Lower lobe of right lung (tissue), 2 donors: ENCODE results near the gene PGBD5. TPM values are rescaled to one million over a fixed set of nuclear protein-coding genes. Genes with fewer than 3 reads are reported as not detected.

Experiments used
- ATAC-seq, 2 donors: fragments of 200-7000 bp; cut with Tn5 transposase; one replicate each; pipeline ENCODE4 v1.9.1; 2020 to 2022; ENCODE audit warnings: mild to moderate bottlenecking in 2 of 2, moderate library complexity in 2 of 2
- DNase-seq: peaks from one replicate; pipeline ENCODE4 v3.0.0-alpha.2; 2020
- H3K27ac ChIP-seq: fragments of 200-600 bp; one replicate; pipeline ENCODE4 v1.8.0; 2022
- H3K27me3 ChIP-seq: fragments of 200-600 bp; one replicate; pipeline ENCODE4 v1.8.0; 2022; ENCODE audit warnings: low read depth
- H3K36me3 ChIP-seq: fragments of 200-600 bp; one replicate; pipeline ENCODE4 v1.8.0; 2022; ENCODE audit warnings: mild to moderate bottlenecking
- H3K4me1 ChIP-seq: fragments of 200-600 bp; one replicate; pipeline ENCODE4 v1.8.0; 2022
- H3K4me3 ChIP-seq: fragments of 200-600 bp; one replicate; pipeline ENCODE4 v1.8.0; 2022; ENCODE audit warnings: mild to moderate bottlenecking
- H3K9me3 ChIP-seq: fragments of 200-600 bp; one replicate; pipeline ENCODE4 v1.8.0; 2022
- intact Hi-C: fragments of 100-400 bp; cut with DNase I; formaldehyde crosslinking; loops from one replicate; pipeline ENCODE4 v1.11.0; 2022
- total RNA-seq: library from RNA; stranded (reverse); fragmentation: NEBNext Ultra II Directional; extraction: Animal tissue kit (Norgen Biotek cat#: 25700); gene quantifications from one replicate; pipeline ENCODE4 v1.2.1, GENCODE V29; 2021
- TF ChIP-seq, protein P1 (sequence below): fragments of 200-600 bp; IDR thresholded peaks from one replicate; pipeline ENCODE4 v1.8.0; 2022; ENCODE audit warnings: antibody characterized with exemption, mild to moderate bottlenecking
- donor health status: DM: no; HTN: yes; CAD: no; lungs with severe emphysema.

Gene PGBD5
- total RNA-seq, 1 donor from 2014 or later = 2.3 TPM

DNA sequence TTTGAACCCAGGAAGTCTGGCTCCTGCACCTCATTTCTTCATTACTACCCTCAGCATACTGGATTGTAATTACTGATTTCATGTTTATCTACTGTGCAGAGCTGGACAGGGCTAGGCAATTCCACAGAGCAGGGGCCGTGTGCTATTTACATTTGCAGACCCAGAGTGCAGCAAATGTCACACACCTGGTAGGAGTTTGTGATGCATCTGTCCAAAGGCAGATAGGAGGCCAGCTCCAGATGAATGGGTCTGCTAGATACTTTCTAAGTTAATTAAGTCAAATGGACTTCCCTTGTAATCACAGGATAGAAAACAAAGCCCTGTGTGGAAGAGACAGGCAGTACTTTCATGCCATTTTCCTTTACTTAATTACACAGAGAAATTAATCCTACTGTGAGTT, 46.2 kb downstream of the PGBD5 start:
- TF ChIP-seq, protein P1, sequence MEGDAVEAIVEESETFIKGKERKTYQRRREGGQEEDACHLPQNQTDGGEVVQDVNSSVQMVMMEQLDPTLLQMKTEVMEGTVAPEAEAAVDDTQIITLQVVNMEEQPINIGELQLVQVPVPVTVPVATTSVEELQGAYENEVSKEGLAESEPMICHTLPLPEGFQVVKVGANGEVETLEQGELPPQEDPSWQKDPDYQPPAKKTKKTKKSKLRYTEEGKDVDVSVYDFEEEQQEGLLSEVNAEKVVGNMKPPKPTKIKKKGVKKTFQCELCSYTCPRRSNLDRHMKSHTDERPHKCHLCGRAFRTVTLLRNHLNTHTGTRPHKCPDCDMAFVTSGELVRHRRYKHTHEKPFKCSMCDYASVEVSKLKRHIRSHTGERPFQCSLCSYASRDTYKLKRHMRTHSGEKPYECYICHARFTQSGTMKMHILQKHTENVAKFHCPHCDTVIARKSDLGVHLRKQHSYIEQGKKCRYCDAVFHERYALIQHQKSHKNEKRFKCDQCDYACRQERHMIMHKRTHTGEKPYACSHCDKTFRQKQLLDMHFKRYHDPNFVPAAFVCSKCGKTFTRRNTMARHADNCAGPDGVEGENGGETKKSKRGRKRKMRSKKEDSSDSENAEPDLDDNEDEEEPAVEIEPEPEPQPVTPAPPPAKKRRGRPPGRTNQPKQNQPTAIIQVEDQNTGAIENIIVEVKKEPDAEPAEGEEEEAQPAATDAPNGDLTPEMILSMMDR = no peak
- DNase-seq (no peak), ATAC-seq (no peak)
- Histone ChIP-seq H3K36me3 (no peaks in the 10 kb centered on the region), H3K4me3 (no peak overlapping the region), H3K27ac (no peak overlapping the region), H3K9me3 (peaks cover 9% of the 10 kb centered on the region), H3K4me1 (peaks cover 7% of the 10 kb centered on the region), H3K27me3 (no peaks in the 10 kb centered on the region)
- intact Hi-C loops = no loop called here

DNA sequence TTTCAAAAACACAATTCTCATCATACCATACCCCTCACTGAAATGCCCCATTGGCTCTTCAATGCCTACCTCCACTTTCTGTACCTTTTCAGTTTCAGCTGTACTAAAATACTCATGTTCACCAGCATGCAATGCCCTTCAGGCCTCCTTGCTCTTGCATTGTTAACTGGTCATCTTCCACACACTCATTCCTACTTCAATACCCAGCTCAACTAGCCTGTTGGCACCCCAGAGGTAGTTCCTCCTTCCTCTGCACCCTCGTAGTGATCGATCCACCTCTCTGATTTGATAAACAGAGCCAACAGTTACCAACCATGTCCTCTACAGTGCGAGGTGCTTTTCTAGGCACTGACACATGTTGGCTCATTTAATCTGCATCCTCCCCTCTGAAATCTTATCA, 46.7 kb downstream of the PGBD5 start:
- no peaks in the 10 kb centered on the region for H3K36me3 ChIP-seq
- ATAC-seq = no peak
- TF ChIP-seq, protein P1 = no peak
- H3K27ac ChIP-seq = no peak overlapping the region
- peaks cover 9% of the 10 kb centered on the region for H3K9me3 ChIP-seq
- H3K27me3 ChIP-seq = no peaks in the 10 kb centered on the region
- no peak for DNase-seq
- H3K4me3 ChIP-seq = no peak overlapping the region
- H3K4me1 ChIP-seq = peaks cover 7% of the 10 kb centered on the region
- intact Hi-C loops = no loop called here

DNA sequence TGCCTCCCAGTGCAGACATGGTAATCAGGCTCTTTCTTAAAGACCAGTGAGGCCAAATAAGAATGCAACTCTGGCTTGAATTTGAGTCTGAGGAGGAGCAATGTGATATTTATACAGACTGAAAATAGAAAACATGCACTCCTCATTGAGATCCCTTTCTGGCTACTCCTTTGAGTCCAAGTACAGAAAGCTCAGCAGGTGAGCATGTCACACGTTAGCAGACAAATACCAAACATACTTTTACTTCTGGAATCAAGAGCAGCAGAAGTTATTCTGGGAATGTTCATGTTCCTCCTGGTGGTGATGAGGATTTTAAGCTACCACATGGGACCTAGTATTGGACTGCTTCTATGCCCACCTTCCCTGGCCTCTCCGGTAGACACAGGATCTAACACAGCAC, 48.3 kb downstream of the PGBD5 start:
- H3K36me3 ChIP-seq = no peaks in the 10 kb centered on the region
- H3K9me3 ChIP-seq = peaks cover 9% of the 10 kb centered on the region
- no peak for DNase-seq
- H3K27me3 ChIP-seq = no peaks in the 10 kb centered on the region
- H3K27ac ChIP-seq = no peak overlapping the region
- TF ChIP-seq, protein P1 = no peak
- no peak overlapping the region for H3K4me3 ChIP-seq
- no peak for ATAC-seq
- peaks cover 7% of the 10 kb centered on the region for H3K4me1 ChIP-seq
- intact Hi-C loops = no loop called here

DNA sequence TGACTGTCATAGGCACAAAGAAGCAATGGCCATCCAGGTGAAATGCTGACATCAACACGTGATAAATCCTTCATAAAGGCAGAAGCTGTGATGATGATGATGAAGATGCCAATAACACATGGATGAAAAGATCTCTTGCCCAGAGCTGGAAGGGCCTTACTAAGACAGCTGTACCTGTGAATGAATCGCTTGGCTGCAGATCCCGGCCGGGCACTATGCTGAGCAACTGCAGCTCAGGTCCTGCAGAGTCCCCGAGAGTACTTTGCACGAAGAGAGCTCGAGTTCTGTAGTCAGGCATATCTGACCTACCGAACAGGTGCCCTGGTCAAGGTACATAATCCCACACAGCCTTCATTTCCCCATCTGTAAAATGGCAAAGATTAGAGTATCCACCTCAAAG, 48.8 kb downstream of the PGBD5 start:
- Histone ChIP-seq H3K27me3 (no peaks in the 10 kb centered on the region), H3K27ac (no peak overlapping the region), H3K4me3 (no peak overlapping the region), H3K9me3 (peaks cover 9% of the 10 kb centered on the region), H3K4me1 (peaks cover 7% of the 10 kb centered on the region), H3K36me3 (no peaks in the 10 kb centered on the region)
- intact Hi-C loops = no loop called here
- TF ChIP-seq, protein P1 = no peak
- ATAC-seq = no peak
- DNase-seq = no peak

DNA sequence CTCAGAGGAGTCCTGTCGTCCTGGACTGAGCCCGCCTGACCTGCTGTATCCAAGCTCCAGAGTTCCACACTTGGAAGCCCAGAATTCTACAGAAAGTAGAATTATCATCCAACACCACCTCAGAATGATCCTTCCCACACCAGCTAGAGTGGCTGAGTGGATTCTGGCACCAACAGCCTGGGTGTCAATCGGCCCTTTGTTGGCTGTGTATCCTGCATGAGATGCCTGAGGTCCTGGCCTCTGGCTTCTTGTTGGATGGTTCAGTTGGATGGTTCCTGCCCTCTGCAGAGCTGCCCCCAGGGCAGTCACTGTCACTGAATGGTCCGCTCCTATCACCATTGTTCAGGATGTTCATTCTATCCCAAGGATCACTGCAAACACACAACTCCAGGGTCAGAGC, 49.8 kb downstream of the PGBD5 start:
- ATAC-seq (no peak), DNase-seq (no peak)
- H3K27ac ChIP-seq = no peak overlapping the region
- no peaks in the 10 kb centered on the region for H3K27me3 ChIP-seq
- TF ChIP-seq, protein P1 = no peak
- peaks cover 9% of the 10 kb centered on the region for H3K9me3 ChIP-seq
- peaks cover 1% of the 10 kb centered on the region for H3K4me1 ChIP-seq
- H3K36me3 ChIP-seq = no peaks in the 10 kb centered on the region
- no peak overlapping the region for H3K4me3 ChIP-seq
- intact Hi-C loops = no loop called here

DNA sequence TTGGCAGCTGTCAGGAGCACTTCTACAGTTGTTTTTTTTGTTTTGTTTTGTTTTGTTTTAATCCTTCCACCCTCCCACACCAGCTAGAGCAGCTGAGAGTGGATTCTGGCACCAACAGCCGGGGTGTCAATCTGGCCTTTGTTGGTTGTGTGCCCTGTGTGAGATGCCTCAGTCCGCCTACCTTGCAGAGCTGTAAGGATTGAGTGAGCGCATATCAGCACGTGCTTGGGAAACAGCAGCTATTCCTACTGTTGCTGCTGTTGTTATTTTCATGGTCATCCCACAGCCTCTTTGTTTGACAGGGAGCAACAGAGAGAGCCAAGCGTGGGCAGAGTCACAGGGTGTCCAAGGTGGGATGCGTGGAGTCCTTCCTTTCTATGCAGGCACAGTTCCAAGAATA, 50.4 kb downstream of the PGBD5 start:
- Histone ChIP-seq H3K27ac (no peak overlapping the region), H3K27me3 (no peaks in the 10 kb centered on the region), H3K36me3 (no peaks in the 10 kb centered on the region), H3K9me3 (peaks cover 9% of the 10 kb centered on the region), H3K4me3 (no peak overlapping the region), H3K4me1 (no peaks in the 10 kb centered on the region)
- intact Hi-C loops = no loop called here
- TF ChIP-seq, protein P1 = no peak
- ATAC-seq = no peak
- DNase-seq = no peak
